Esophagus mucosa (tissue), 1 donor: Measurements from ENCODE around the gene ITK. TPM values are rescaled to one million over a fixed set of nuclear protein-coding genes. Genes with fewer than 3 reads are reported as not detected.
A peak's percentile ranks its signal among the peaks of the same experiment; 100 is the strongest.

Source experiments
- ATAC-seq: fragments of 200-7000 bp; cut with Tn5 transposase; one replicate; pipeline ENCODE4 v1.9.1; 2020
- total RNA-seq: library from RNA; stranded (reverse); gene quantifications from one replicate; pipeline ENCODE4 v1.2.4, GENCODE V29; 2023
- donor health status: DM: yes; HTN: yes; CAD: no.

ITK gene
- total RNA-seq, 1 donor from 2014 or later: 0.40 TPM

DNA sequence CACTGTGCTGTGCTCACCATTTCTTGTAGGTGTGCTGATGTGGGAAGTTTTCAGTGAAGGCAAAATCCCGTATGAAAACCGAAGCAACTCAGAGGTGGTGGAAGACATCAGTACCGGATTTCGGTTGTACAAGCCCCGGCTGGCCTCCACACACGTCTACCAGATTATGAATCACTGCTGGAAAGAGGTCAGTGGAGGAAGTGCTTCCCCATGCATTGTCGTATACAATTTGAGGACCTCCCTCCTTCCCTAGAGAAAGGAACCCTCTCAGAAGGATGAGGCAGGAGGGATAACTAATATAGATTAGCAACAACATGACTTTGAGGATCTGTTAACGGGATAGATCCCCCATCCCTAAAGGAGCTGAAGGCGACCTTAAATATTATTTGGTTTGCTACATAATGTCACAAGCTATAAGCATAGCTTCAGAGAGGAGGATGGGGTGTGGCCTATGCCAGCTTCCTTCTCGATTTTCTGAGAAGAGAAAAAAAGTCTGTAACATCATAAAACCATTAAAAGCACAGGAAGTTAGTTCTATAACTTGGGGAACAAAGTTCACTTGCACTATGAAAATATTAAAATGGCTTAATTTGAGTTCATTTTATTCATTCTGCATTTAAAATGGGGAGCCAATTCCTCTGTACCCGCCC lies 68.3 kb downstream of the ITK start:
- no peak for ATAC-seq

DNA sequence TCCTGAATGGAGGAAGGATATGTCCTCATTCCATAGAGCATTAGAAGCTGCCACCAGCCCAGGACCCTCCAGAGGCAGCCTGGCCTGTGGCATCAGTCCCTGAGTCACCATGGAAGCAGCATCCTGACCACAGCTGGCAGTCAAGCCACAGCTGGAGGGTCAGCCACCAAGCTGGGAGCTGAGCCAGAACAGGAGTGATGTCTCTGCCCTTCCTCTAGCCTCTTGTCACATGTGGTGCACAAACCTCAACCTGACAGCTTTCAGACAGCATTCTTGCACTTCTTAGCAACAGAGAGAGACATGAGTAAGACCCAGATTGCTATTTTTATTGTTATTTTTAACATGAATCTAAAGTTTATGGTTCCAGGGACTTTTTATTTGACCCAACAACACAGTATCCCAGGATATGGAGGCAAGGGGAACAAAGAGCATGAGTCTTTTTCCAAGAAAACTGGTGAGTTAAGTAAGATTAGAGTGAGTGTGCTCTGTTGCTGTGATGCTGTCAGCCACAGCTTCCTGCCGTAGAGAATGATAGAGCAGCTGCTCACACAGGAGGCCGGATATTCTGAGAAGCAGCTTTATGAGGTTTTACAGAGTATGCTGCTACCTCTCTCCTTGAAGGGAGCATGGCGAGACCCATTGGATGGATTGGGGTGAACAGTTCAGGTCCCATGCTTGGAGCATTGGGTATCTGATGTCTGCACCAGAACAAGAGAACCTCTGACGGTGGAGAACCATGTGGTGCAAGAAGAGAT lies 72.2 kb downstream of the ITK start:
- ATAC-seq: peak; percentile 41

DNA sequence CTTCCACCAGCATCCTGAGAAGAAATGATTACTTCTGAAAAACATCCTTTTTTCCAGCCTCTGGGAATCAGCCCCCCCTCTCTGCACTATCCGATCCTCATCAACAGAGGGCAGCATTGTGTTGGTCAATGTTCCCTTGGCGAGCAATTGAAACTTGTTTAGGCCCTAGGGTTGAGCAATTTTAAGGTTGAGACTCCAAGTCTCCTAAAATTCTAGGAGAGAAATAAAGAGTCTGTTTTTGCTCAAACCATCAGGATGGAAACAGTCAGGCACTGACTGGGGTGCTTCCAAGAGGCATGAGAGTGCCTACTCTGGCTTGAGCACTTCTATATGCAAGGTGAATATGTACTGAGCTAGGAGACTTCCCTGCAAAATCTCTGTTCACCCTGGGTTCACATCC lies 72.9 kb downstream of the ITK start:
- ATAC-seq: peak; percentile 83

DNA sequence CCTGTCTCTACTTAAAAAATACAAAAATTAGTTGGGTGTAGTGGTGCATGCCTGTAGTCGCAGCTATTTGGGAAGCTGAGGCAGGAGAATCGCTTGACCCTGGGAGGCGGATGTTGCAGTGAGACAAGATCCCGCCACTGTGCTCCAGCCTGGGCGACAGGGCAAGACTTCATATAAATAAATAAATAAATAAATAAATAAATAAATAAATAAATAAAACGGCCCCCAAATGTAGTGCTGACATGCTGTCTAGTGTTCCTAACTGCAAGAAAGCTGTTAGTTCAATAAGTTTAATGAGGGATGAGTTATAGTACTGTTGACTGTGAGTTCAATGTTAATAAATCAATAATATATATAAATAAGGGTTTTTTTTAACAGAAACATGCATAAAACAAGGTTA lies 77.8 kb downstream of the ITK start:
- no peak for ATAC-seq

DNA sequence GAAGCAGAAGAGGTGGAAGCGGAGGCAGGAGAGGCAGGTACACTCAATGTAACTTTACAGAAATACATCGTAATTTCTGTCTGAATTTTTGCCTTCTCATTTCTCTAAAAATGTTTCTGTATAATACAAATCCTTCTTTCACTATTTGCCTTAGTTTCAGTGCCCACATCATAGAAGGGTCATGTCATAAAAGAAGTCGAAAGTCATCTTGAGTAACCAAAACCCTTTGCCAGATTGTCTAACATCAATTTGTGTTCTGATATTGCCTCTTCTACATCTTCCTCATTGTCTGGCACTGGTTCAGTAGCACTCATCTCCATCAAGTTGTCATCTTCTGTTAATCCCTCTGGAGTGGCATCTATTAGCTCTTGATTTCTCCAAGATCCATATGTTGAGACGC lies 79.1 kb downstream of the ITK start:
- no peak for ATAC-seq

DNA sequence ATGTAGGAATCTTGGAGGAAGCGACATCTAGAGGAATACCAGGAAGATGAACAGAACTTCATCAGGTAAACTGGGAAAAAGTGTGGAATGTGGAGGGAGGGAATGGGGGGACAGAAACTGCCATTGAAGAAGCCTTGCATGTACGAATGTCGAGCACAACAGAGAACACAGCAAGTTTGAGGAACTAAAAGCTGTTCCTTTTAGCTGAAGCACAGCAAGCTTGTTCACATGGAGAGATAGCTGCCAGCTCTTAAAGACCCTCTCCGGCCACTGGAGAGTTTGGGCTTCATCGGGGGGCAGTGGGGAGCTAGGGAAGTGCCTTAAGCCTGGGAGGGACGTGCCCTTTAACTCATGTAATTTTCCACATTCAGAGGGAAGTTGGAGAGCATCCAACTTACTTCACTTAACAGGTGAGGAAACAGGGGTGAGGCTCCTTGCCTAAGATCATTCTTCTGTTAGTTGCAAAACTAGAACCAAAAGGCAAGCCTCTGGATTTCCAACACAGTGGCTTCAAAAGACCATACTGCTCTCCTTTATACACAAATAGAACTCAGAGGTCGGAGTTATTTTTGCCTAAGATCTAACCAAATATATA lies 83.0 kb downstream of the ITK start:
- ATAC-seq: no peak

DNA sequence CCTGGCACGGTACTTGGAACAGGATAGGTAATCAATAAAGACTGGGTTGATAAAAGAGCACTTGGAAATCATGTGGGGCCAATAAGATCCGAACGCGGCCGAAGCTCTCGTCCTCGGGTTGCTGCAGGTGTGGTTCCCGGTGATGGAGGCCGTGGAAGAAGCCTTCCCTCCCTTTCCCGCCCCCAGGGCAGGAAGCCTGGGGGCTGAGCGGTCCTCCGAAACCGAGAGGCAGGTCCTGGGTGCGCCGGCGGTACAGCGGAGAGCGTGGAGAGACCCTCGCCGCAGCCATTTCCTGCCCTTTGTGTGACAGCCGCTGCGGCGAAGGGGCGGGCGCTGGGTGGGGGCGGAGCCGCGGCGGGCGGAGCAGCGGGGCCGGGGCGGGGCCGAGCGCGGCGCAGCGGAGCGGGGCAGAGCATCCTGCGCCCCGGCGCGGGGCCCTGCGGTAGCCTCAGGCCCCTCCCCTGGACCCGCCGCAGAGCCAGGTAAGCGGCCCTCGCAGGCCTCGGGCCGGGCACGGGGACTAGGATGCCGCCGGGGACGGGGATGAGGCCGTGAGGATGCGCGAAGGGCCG lies 85.2 kb downstream of the ITK start, which contains the start of gene CYFIP2:
Gene CYFIP2 (plus strand): TSS at position 410 of the 572 bp plus-strand sequence. CDS start 19,239 bp downstream, outside the sequence.
- peak; percentile 89 for ATAC-seq

DNA sequence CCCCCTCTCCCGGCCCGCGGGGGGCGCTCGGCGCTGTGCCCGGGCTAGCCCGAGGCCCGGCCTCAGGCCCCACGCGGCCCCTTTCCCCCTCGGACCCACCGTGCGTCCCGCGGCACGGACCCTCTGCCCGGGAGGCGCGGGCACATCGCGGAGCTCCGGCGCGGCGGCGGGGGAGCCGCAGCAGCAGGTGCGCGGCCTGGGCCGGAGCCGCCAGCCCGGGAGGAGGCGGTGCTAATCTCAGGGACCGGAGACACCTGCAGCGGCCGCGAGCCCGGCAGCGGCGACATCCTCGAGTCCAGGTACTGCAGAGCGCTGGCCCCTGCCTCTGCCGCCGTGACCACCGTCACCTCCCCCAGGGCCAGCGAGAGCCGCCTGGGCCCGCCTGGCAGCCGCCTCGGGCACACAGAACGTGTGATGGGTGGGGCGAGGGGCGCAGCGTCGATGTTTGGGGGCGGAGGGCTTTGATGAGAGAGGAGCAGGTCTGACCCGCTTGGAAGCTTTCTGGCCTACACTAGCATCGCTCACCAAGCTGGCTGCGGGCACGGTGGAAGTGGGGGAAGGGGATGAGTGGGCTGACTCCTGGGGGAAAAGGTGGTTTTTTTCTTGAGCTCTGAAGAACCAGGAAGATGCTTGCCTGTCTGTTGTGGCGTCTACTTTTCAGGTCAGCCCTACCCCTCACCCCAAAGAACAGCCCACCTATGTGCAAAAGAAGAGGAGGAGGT lies 85.8 kb downstream of the ITK start:
- ATAC-seq: peak; percentile 47

DNA sequence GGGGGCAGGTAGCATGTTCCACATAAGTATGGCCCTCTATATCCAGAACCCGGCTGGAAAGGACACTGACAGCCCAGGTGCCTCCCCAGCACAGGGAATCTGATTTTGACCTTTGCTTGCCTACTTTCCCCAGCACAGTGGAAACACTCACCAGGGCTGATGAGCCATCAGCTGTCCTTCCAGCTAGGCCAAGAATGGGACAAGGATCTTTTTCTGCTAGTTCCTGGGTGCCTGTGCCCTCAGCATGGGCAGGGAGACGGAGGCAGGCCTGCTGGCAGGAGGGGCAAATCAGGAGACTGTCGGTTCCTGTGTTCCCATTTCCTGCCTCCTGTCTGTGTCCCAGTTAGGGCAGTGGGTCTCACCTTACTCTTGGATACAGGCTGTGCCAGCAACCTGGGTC lies 86.4 kb downstream of the ITK start:
- ATAC-seq: no peak

DNA sequence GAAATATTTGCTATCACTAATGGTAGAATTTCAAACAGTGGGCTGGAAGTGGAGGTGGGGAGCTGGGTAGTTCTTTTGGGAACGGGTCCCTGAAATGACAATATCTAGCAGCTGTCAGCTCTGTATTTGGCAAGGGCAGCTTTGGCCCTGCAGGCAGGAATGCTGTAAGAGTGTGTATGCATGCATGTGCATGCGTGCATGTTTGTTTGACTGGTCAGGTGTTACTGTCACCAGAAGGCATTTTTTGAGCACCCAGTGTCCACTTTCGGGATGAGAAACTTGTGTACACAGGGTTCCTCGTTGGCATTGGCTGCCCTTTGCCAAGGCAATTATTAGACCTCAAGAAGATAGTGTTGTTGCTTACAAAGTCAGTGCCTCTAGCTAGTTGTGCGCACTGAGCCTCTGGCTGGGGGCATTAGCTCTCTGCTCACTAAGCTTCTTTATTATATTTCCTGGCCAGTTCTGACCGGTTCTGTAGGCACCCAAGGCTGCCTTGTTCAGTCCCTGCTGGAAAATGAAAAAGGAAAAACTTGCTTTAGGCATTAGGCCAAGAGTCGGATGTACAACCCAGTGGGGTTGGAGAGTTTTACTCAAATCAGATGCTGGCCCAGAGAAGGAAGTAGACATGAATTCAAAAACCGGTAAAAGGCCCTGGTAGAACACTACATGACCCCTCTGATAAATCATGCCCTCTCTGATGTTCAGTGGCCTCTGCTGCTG lies 87.3 kb downstream of the ITK start:
- no peak for ATAC-seq

DNA sequence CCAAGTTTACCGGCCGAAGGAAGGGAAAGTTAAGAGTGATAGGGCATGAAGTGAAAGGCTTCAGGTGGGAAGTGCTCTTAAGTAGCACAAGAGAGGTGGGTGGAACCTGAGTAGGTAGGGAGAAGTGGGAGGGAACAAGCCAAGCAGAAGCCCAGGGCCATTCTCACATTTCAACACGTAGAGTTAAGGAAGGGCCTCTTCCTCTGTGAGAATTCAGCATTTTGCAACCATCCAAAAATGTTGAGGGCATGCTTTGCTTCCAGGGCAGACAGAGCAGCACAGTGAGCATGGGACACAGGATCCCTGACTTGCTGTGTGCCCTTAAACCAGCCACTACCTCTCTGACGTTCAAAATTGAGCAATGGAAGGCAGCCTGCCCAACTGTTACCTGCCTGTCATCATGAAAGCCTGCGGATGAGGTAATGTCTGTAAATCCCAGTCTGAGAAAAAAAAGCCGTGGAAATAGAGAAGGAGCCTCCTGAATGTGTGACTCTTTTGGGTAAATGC lies 88.6 kb downstream of the ITK start:
- no peak for ATAC-seq

DNA sequence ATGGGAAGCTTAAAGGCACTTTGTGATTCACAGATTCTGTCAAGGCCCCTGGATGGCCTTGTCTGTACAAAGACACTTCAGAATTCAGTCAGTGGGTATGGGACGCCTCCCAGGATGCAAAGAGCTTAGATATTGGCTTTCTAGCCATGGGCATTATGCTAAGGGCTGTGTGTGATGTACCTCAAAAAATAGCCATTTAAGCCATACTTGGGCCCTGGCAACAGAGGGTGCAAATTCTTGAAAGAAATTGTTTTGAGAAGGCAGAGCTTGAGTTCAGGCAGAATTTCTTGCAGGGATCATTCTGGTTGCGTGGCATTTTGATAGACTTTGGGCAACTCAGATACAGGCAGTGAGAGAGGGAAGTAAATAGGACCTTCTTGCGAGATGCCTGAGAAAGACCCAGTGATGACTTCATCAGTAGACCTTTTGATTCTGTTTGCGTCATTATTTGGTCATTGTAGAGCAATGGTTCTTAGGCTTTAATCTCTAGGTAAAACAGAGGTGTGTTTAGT lies 89.2 kb downstream of the ITK start:
- no peak for ATAC-seq

DNA sequence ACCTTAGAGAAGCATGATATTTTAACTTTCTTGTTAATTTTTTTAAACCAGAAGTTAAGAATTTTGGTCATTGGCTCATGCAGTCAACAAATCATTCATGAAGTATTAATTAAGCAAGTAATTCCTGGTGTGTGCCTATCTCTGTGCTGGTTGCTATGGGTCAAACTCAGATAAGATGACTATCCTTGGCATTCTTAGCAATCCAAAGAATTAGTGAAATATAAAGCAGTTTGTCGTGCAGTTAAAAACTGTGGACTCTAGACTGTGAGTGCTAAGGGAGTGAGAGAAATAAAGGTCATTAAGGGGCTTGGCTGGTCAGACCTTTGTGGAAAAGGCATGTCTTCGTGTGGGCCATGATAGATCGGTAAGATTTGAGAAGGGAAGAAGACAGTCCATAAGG lies 90.1 kb downstream of the ITK start:
- ATAC-seq: no peak

DNA sequence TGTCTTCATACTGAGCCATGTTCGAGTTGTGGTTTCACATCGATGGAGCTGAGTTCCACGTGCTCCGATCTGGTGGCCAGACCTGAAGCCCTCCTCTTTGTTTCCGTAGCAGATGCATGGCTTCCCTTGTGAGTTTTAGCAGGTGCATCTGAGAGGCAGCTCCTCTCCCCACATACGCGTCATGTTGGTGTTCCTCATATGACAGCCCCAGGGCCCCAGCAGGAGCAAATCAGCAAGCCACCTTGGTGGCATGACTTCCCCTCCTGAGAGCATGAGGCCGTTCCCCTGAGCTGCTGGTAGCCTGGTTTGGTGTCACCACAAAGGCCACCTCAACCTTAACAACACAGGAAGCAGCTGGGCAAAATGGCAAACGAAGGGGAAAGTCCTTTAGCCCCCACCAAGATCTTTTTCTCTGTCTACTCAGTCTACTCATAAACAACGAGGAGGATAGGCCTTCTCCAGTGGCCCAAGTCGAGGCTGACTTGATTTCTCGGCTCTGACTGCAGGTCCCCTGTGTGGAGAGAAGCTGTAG lies 91.2 kb downstream of the ITK start:
- peak; percentile 85 for ATAC-seq

DNA sequence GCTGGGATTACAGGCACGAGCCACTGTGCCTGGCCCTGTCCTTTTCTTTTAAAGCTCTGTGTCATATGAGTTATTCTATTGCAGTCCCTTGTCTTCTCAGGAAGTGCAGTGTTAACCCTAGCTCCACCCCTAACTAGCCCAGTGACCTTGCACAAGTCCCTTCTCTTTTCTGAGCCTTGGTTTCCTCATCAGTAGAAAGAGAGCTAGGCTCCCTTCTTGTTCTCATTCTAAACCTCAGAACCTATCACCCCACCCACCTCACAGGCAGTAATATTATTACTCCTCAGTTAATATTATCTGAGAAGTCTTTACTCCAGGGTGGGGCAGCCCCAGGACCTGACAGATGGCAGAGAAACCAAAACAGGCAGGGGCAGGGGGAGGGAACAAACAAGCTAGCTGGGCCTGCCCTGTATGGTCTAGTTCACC lies 92.5 kb downstream of the ITK start:
- peak; percentile 55 for ATAC-seq

DNA sequence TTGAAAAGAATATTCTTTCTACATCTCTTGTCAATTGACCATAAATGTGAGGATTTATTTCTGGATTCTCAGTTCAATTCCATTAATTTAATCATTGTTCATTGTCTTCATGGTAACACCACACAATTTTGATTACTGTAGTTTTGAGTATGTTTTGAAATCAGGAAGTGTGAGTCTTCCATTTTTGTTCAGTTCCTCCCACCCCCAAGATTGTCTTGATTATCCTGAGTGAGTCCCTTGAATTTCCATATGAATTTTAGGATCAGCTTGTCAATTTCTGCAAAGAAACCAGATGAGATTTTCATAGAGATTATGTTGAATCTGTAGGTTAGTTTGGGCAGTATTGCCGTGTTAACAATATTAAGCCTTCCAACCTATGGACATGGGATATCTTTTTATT lies 94.8 kb downstream of the ITK start:
- no peak for ATAC-seq

DNA sequence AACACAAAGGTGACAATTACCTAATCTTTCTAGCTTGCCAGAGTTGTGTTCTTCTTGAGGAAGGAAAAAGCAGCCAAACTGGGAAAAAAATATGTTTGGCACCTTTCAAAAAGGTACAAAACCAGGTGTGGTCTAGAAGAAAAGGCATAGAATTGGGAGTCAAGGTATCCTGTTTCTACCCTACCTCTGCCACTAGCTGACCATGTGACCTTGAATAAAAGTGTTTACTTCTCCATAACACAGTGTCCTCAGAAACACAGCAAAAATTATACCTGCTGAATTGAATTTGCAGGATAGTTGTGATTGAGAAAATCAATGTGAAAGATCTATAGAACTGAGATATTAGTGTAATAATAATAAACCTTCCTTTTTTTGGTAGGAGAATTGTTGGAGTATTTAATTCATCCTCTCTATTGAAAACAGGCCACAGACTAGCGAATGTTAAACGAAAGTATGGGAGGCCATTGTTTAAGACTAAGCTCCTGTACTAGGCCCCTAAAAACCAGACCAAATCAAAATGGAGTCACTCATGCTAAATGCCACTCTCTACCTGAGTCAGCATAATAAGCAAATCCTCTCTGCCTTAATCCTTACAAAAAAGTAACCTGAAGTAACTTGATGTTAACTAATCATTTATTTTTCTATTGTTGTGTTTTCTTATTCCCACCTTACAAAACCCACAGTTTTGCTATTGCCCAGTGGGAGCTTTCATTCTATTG lies 97.8 kb downstream of the ITK start:
- no peak for ATAC-seq

DNA sequence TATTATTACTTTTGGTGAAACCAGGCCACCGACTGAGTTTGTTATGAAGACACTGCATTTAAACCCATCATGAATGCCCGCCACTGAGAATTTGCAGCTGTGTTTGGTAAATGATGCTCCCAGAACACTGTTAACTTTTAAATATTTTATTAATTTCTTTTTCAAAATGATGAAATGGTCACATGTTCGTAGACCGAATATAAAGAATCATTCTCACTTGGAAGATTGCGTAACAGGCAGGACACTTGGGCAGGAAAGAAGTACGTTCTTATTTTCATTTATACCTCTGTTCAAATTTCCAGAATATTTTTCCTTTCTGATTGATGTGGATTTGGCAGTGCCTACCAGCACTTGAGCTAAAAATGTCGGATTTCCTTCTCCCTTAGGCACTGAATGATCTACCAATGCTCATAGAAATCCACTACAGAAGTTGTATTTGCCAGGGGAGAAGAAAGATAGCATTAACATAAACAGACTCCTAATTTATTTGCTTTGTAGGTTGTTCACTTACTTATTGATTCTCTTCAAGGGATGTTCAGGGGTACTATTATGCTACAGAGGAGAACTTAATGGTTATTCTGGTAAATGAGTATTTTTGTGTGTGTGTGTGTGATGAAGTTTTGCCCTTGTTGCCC lies 99.1 kb downstream of the ITK start:
- no peak for ATAC-seq

DNA sequence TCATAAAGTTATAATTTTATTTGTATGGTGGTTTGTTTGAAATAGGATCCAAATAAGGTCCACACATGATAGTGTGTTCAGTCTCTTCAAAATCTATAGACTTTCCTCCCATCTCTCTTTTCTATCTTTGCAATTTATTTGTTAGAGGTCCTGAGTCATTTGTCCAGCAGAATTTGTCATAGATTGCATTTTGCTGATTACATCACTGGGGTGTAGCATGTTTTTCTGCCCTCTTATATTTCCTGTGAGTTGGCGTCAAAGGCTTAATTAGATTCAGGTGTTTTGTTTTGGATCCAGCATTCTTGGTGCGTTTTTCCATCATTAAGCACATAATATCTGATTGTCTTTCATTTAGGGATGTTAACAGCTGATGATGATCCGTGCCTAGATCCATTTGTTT lies 100.3 kb downstream of the ITK start:
- no peak for ATAC-seq

DNA sequence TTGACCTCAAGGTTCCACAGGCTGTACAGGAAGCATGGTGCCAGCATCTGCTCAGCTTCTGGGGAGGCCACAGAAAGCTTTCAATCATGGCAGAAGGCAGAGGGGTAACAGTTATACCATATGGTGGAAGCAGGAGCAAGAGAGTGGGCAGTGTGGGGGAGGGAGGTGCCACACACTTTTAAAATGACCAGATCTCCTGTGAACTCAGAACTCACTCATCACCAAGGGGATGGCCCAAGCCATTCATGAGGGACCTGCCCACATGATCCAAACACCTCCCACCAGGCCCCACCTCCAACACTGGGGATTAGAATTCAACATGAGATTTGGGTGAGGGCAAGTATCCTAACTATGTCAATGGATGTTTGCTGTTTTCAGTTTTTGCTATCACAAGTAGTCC lies 101.5 kb downstream of the ITK start:
- ATAC-seq: no peak
